Stimulated activated CD8-positive, alpha-beta memory T cell treated with anti-CD3 and anti-CD28 coated beads, Interleukin-12 subunit alpha, Interleukin-12 subunit beta, amount 100 ng/mL, for 1 hour (primary cell): ENCODE measurements around the gene APC2.
"Not testable (repeated sequence)": the region's sequence is repeated elsewhere in the genome, so short reads cannot be mapped to it uniquely, and the experiment has no call there.

Experiments used
- DNase-seq: peaks from one replicate; pipeline ENCODE4 v3.0.0-alpha.2; 2020; ENCODE audit warnings: low read depth

The APC2 gene

DNA sequence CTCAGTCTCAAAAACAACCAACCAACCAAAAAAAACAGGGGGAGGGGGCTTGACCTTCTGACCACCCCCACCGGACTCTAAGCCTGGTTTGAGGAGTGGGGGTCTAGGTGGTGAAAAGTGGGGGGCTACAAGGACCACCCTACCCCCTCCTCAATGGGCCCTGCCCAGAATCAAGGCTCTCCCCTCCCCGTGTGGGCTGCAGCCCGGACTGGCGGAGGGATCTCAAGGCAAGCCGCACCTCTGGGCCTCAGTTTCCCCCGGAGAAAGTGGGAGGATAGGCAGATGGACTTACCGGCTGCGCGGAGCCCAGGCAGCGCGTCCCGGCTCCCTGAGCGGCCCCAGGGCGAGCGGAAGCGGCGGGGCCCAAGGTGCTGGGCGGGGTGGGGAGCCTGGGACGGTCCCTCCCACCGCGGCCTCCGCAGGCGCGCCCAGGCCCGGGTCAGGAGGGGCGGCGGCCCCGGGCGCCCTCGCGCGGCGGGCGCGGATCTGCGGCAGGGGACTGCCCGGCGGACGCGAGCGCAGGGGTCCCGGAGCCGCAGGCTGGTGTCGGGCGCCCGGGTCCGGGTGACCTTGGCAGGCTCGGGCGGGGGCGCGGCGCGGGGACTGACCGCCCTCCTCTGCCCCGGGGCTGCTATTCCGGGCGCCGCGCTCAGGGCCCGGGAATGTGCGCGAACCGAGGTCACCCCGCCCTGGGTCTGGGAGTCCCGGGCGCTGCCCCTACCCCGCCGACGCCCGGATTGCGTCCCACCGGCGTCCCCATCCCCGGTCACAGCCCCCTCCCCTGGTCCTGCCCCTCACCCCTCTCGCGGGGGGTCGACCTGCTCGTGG is 63.0 kb downstream of the APC2 start, which contains the start of gene ADAMTSL5:
TSS of gene ADAMTSL5 (minus strand) at position 349 of the 828 bp plus-strand sequence. CDS start 2,076 bp downstream, outside the sequence.
- peak; percentile 25 for DNase-seq

DNA sequence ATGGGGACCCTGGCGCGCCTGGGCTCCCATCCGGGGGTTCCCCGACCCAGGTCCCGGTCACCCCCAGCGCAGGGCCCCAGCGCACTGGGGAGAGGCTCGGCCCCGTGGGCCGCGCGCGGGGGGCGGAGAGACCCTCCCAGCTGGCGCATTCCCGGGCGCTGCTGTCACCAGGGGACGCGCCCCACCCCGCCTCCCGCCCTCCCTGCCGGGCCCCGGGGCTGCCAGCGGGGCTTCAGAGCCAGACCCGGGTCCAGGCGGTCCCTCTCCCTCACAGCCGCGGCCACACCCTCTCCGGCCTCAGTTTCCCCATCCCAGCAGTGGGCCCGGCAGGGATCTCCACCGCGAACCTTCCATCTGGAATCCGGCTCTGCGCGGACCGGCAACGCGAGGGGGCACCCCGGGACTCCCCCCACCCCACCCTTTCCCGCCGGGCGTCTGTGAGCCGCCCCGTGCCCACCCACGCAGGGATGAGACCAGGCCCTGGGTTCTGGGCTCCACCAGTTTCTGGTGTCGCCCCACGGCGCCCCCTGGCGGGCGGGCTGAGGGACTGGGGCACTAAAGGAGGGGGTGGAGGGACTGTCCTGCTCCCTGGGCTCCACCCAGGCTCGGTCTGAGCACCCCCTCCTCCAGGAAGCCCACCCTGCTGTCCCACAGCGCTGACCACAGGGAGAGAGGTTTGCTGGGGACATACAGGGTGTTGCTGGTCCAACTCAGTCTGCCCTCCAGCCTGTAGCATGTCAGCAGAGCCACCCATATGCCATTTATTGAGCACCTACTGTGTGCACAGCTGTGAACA is 63.8 kb downstream of the APC2 start:
- DNase-seq: peak; percentile 40

DNA sequence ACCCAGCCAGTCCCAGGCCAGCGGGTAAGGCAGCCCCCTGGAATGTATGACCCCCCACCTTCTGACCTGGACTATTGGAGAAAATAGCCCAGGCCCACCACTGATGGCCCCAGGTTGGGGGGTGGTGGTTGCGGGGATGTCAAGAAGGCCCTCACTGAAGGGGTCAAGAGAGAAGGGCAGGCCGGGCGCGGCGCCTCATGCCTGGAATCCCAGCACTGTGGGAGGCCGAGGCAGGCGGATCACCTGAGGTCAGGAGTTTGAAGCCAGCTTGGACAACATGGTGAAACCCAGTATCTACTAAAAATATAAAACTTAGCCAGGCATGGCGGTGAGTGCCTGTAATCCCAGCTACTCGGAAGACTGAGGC is 64.4 kb downstream of the APC2 start:
- DNase-seq: no peak

DNA sequence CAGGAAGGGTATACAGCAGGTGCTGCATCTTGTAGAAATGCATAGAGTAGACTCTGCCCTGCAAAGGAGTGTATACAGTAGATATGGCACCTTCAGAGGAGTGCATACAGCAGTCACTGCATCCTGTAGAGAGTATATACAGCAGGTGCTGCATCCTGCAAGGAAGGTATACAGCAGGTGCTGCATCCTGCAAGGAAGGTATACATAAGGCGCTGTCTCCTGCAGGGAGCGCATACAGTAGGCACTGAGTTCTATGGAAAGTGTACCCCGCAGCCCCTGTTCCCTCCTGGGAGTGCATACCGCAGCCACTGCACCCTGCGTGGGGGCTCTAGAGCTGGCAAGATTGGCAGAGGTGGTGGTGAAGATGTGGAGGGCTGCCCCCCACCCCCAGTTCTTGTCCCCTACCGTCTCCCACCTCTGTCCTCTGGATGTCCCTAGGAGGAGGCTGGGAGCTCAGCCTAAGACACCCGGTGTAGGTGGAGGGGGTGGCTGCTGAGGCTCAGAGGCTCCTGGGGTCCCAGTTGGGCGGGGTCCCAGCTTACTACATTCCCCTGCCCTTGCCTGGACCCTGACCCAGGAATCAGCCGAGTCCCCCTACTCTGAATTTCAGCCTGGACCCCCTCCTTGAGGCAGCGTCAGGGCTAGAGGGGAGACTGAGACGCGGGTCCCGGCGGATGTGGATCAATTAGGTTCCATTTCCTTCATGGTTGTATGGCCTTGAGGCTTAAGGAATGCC is 65.2 kb downstream of the APC2 start:
- DNase-seq: no peak

DNA sequence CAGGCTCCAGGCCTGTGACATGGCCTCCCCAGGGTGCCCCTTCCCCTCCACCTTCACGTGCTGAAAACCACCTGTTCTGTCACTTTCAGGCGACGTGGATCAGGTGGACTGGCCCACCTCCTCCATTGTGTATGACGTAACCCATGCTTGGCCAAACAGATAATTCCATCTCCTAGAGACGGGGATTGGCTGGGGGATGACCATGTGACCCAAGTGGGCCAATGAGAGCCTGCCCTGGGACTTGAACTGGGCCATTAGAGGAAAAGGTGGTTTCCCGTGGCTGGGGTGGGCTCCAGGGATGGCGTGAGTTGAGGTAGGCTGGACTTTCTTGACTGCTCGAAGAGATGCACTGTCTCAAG is 66.5 kb downstream of the APC2 start:
- DNase-seq: no peak

DNA sequence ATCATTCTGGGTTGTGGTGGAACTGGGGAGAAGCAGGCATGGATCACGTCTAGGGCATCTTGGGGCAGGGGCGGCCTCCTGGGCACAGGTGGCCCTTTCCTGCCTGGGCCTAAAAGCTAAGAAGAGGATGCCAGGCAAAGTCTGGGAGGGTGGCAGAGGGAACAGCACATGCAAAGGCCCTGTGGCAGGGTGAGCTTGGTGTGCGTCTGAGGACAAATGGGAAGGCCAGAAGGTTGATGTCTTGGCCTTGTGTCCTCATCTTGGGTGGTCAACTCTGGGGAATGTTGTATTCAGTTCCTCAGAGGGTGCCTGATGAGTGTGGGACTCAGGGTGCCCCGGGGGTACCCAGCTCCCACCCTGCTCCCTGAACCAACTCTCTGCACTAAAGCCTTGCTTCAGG is 68.5 kb downstream of the APC2 start:
- DNase-seq: no peak

DNA sequence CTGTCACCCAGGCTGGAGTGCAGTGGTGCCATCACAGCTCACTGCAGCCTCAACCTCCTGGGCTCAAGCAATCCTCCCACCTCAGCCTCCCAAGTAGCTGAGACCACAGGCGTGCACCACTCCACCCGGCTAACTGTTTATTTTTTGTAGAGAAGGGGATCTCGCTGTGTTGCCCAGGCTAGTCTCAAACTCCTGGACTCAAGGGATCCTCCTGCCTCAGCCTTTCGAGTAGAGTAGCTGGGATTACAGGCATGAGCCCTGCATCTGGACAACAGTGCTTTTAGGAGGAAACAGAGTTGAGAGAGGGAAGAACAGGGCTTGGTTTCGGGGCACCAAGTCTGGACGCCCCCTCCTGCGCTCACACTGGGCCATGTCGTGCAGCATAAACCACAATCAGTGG is 69.9 kb downstream of the APC2 start:
- DNase-seq: not testable (repeated sequence)

DNA sequence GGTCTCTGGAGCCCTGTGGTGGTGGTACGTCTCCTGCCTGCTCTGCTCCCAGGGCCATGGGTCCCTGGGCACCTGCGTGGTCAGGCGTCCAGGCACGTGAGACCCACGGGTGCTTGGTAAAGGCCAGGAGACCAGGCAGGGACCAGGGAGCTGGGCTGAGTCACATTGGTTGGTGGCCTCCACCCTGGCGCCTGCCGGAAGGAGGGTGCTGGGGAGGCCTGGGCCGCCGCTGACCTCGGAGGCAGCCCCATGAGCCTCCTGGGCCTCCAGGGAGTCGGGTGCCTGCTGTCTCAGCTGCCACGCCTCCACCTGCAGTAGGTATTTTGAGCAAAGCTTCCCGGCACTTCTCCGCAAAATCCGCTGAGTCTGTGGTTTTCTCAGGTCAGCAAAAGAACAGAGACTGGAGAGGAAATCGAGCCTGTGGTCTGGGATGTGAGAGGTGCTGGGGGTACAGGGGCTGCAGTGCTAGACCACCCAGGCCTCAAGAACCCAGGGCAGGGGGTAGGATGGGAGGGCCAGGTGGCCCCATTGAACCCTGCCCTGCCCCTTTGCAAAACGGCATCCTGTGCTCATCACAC is 70.4 kb downstream of the APC2 start:
- DNase-seq: no peak

GRCh38 chr19:1521636-1522035 is 71.7 kb downstream of the APC2 start:
- DNase-seq: no peak

GRCh38 chr19:1522061-1522460 is 72.1 kb downstream of the APC2 start:
- no peak for DNase-seq

GRCh38 chr19:1522838-1523237 is 72.9 kb downstream of the APC2 start:
- no peak for DNase-seq
